ENCODE measurements around the gene SMC4. TPM values are rescaled to one million over a fixed set of nuclear protein-coding genes. Genes with fewer than 3 reads are reported as not detected.

The SMC4 gene
- total and polyA plus RNA-seq, 10 of the 15 experiments (the other 5 are each of a cell fraction or from before 2014, with no cell fraction given): 75.6 to 288 (median 136) TPM

DNA sequence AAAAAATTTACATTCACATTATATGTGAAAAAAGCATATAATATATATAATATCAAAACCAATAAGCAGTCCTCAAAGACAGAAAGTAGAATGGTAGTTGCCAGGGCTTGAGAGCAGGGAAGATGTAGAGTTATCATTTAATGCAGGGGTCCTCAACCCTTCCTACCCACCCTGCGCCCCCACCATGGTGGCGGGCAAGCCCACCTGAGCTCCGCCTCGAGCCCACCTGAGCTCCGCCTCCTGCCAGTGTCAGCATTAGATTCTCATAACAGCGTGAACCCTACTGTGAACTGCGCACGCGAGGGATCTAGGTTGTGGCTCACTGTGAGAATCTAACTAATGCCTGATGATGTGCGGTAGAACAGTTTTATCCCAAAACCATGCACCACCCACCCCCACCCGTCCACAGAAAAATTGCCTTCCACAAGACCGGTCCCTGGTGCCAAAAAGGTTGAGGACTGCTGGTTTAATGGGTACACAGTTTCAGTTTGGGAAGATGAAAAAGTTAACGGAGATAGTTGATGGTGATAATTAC is 47.1 kb downstream of the SMC4 start:
- no peak overlapping the region for H2AFZ ChIP-seq (ENCODE audit: control insufficient read depth, low read depth, low read length)
- intact Hi-C loops (cut with micrococcal nuclease; ENCODE audit: unreplicated experiment): loop anchor here (5.0 kb wide), 1 partner anchor 226 kb away; no protein-coding TSS in a partner anchor
- no peaks in the 10 kb centered on the region for H3K27me3 ChIP-seq (replicated peaks in 1 of 2; ENCODE audit: control insufficient read depth in 2 of 2, insufficient read depth in 2 of 2, low read length in 1 of 2)
- H3K36me3 ChIP-seq (ENCODE audit: control insufficient read depth in 2 of 2, insufficient read depth in 2 of 2, low read length in 1 of 2): peaks cover 0 to 17% of the 10 kb centered on the region in 2 experiments; a peak in 1 of 4 replicates
- no peak overlapping the region for H3K9ac ChIP-seq (ENCODE audit: control insufficient read depth, insufficient read depth, low read length)
- no peak overlapping the region for H3K27ac ChIP-seq (ENCODE audit: control insufficient read depth, insufficient read depth)
- DNase-seq (ENCODE audit: low read depth, low spot score) (no peak), ATAC-seq (no peak), FAIRE-seq (no peak)
- SMC1A ChIA-PET (ENCODE audit: uncharacterized antibody, unreplicated experiment): interaction anchor here (7.7 kb wide), 1 partner anchor 35 kb away, joined by 73 read pairs; no protein-coding TSS in a partner anchor
- H3K79me2 ChIP-seq (ENCODE audit: control insufficient read depth, insufficient read depth, low read length): peaks cover 82% of the 10 kb centered on the region
- POLR2A ChIA-PET: no interaction called here
- BruUV-seq (replicated peaks): no TSS peak
- CTCF ChIA-PET: interaction anchor here (0.5 to 1.9 kb wide), 2 partner anchors 10 to 66 kb away, joined by 4 read pairs; no protein-coding TSS in a partner anchor
- peak overlapping the region; percentile 57 for H3K4me3 ChIP-seq
- WGBS (ENCODE audit: insufficient coverage, insufficient replicate concordance, low lambda C conversion rate, missing lambda C conversion rate): 98% methylated on average over 13 of the region's 13 CpGs
- in situ Hi-C loops (cut with MboI): no loop called here
- H3K9me3 ChIP-seq (replicated peaks; ENCODE audit: control insufficient read depth, insufficient read depth, low read length): peaks cover 5% of the 10 kb centered on the region; the same call in 2 of the 3 replicates
- peaks cover 9% of the 10 kb centered on the region for H3K4me1 ChIP-seq (ENCODE audit: control insufficient read depth, insufficient read depth, low read length)
- peak overlapping the region; percentile 93; the same call in 1 of the 2 replicates for H3K4me2 ChIP-seq (ENCODE audit: control insufficient read depth, insufficient read depth)
- no peaks in the 10 kb centered on the region for H4K20me1 ChIP-seq (ENCODE audit: control insufficient read depth, insufficient read depth)
- RAD21 ChIA-PET (ENCODE audit: unreplicated experiment): no interaction called here
- no peak for TF ChIP-seq NFIC (IDR thresholded peaks at IDR 0.05; ENCODE audit: low read depth, low read length)
- TF ChIP-seq MXI1 (IDR thresholded peaks at IDR 0.05; ENCODE audit: low read depth, low read length): no peak
- TF ChIP-seq, protein P1, sequence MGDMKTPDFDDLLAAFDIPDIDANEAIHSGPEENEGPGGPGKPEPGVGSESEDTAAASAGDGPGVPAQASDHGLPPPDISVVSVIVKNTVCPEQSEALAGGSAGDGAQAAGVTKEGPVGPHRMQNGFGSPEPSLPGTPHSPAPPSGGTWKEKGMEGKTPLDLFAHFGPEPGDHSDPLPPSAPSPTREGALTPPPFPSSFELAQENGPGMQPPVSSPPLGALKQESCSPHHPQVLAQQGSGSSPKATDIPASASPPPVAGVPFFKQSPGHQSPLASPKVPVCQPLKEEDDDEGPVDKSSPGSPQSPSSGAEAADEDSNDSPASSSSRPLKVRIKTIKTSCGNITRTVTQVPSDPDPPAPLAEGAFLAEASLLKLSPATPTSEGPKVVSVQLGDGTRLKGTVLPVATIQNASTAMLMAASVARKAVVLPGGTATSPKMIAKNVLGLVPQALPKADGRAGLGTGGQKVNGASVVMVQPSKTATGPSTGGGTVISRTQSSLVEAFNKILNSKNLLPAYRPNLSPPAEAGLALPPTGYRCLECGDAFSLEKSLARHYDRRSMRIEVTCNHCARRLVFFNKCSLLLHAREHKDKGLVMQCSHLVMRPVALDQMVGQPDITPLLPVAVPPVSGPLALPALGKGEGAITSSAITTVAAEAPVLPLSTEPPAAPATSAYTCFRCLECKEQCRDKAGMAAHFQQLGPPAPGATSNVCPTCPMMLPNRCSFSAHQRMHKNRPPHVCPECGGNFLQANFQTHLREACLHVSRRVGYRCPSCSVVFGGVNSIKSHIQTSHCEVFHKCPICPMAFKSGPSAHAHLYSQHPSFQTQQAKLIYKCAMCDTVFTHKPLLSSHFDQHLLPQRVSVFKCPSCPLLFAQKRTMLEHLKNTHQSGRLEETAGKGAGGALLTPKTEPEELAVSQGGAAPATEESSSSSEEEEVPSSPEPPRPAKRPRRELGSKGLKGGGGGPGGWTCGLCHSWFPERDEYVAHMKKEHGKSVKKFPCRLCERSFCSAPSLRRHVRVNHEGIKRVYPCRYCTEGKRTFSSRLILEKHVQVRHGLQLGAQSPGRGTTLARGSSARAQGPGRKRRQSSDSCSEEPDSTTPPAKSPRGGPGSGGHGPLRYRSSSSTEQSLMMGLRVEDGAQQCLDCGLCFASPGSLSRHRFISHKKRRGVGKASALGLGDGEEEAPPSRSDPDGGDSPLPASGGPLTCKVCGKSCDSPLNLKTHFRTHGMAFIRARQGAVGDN (IDR thresholded peaks at IDR 0.05): no peak
- TF ChIP-seq SIN3A (IDR thresholded peaks at IDR 0.05; ENCODE audit: low read depth, low read length): no peak
- TF ChIP-seq CHD4 (IDR thresholded peaks at IDR 0.05): no peak
- no peak for TF ChIP-seq POLR2A (IDR thresholded peaks at IDR 0.05; ENCODE audit: low read depth, low read length)
- TF ChIP-seq, protein P2, sequence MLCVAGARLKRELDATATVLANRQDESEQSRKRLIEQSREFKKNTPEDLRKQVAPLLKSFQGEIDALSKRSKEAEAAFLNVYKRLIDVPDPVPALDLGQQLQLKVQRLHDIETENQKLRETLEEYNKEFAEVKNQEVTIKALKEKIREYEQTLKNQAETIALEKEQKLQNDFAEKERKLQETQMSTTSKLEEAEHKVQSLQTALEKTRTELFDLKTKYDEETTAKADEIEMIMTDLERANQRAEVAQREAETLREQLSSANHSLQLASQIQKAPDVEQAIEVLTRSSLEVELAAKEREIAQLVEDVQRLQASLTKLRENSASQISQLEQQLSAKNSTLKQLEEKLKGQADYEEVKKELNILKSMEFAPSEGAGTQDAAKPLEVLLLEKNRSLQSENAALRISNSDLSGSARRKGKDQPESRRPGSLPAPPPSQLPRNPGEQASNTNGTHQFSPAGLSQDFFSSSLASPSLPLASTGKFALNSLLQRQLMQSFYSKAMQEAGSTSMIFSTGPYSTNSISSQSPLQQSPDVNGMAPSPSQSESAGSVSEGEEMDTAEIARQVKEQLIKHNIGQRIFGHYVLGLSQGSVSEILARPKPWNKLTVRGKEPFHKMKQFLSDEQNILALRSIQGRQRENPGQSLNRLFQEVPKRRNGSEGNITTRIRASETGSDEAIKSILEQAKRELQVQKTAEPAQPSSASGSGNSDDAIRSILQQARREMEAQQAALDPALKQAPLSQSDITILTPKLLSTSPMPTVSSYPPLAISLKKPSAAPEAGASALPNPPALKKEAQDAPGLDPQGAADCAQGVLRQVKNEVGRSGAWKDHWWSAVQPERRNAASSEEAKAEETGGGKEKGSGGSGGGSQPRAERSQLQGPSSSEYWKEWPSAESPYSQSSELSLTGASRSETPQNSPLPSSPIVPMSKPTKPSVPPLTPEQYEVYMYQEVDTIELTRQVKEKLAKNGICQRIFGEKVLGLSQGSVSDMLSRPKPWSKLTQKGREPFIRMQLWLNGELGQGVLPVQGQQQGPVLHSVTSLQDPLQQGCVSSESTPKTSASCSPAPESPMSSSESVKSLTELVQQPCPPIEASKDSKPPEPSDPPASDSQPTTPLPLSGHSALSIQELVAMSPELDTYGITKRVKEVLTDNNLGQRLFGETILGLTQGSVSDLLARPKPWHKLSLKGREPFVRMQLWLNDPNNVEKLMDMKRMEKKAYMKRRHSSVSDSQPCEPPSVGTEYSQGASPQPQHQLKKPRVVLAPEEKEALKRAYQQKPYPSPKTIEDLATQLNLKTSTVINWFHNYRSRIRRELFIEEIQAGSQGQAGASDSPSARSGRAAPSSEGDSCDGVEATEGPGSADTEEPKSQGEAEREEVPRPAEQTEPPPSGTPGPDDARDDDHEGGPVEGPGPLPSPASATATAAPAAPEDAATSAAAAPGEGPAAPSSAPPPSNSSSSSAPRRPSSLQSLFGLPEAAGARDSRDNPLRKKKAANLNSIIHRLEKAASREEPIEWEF (IDR thresholded peaks at IDR 0.05; ENCODE audit: insufficient replicate concordance, low read depth, low read length): no peak
- TF ChIP-seq ZNF217 (IDR thresholded peaks at IDR 0.05): no peak
- TF ChIP-seq, protein P3, sequence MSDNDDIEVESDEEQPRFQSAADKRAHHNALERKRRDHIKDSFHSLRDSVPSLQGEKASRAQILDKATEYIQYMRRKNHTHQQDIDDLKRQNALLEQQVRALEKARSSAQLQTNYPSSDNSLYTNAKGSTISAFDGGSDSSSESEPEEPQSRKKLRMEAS (IDR thresholded peaks at IDR 0.05; ENCODE audit: low read depth, low read length): no peak
- TF ChIP-seq TARDBP (IDR thresholded peaks at IDR 0.05; ENCODE audit: borderline replicate concordance): no peak
- no peak for TF ChIP-seq ASH2L (IDR thresholded peaks at IDR 0.05; ENCODE audit: borderline replicate concordance, low read depth)
- TF ChIP-seq, protein P4, sequence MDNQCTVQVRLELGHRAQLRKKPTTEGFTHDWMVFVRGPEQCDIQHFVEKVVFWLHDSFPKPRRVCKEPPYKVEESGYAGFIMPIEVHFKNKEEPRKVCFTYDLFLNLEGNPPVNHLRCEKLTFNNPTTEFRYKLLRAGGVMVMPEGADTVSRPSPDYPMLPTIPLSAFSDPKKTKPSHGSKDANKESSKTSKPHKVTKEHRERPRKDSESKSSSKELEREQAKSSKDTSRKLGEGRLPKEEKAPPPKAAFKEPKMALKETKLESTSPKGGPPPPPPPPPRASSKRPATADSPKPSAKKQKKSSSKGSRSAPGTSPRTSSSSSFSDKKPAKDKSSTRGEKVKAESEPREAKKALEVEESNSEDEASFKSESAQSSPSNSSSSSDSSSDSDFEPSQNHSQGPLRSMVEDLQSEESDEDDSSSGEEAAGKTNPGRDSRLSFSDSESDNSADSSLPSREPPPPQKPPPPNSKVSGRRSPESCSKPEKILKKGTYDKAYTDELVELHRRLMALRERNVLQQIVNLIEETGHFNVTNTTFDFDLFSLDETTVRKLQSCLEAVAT (IDR thresholded peaks at IDR 0.05): peak; percentile 90

Measured in GM12878 (cell line).